ENCODE data around the gene GBP5.

GBP5 gene

DNA sequence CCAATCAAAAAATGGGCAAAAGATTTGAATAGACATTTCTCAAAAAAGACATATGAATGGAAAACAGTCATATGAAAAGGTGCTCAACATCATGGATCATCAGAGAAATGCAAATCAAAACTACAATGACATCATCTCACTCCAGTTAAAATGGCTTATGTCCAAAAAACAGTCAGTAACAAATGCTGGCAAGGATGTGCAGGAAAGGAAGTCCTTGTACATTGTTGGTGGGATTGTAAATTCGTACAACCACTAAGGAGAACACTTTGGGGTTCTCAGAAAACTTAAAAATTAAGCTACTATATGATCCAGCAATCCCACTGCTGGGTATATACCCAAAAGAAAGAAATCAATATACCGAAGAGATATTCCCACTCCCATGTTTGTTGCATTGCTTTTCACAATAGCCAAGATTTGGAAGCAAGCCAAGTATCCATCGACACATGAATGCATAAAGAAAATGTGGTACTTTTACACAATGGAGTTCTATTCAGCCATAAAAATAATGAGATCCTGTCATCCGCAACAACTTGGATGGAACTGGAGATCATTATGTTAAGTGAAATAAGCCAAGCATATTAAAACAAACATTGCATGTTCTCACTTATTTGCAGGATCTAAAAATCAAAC, 17.9 kb downstream of the GBP5 start:
- H3K36me3 ChIP-seq: no peaks in the 10 kb centered on the region
- no peak overlapping the region for H3K4me3 ChIP-seq (ENCODE audit: low read depth, low read length)
- no peaks in the 10 kb centered on the region for H3K27me3 ChIP-seq
- no peaks in the 10 kb centered on the region for H3K4me1 ChIP-seq
- no peak for TF ChIP-seq CTCF (IDR thresholded peaks at IDR 0.05; ENCODE audit: low read depth, low read length)
- DNase-seq: no peak
- no peaks in the 10 kb centered on the region for H3K9me3 ChIP-seq

GRCh38 chr1:89243046-89243445, 29.6 kb downstream of the GBP5 start:
- no peak for DNase-seq
- TF ChIP-seq CTCF (IDR thresholded peaks at IDR 0.05; ENCODE audit: low read depth, low read length): no peak
- no peaks in the 10 kb centered on the region for H3K36me3 ChIP-seq
- H3K4me1 ChIP-seq: no peaks in the 10 kb centered on the region
- H3K9me3 ChIP-seq: no peaks in the 10 kb centered on the region
- no peak overlapping the region for H3K4me3 ChIP-seq (ENCODE audit: low read depth, low read length)
- no peaks in the 10 kb centered on the region for H3K27me3 ChIP-seq
